HCT116 (cell line): ENCODE data around the gene PCDH9. TPM values are rescaled to one million over a fixed set of nuclear protein-coding genes. Genes with fewer than 3 reads are reported as not detected.
A peak's percentile ranks its signal among the peaks of the same experiment; 100 is the strongest.

Source experiments
- ATAC-seq: fragments of 200-7000 bp; cut with Tn5 transposase; 2 replicates; pipeline ENCODE4 v1.9.1; 2020; ENCODE audit warnings: mild to moderate bottlenecking, moderate library complexity
- BruUV-seq: library from RNA; stranded (reverse); fragments of 400-500 nt; replicated peaks from 2 replicates; lab custom pipeline; 2021; lab: Mats Ljungman, UMichigan
- CTCF ChIA-PET: fragments of 300-600 bp; sonication (Branson Sonifier 250); formaldehyde crosslinking; loops from one replicate; lab custom pipeline; 2021; ENCODE audit warnings: antibody characterized with exemption; lab: Charles Lee
- POLR2A ChIA-PET: fragments of 300-600, 350-600 bp; sonication (Branson Sonifier 250); formaldehyde crosslinking; loops from one replicate; lab custom pipeline; 2021; ENCODE audit warnings: antibody characterized with exemption; lab: Charles Lee
- RAD21 ChIA-PET, 2 experiments: fragments of 300-600 bp; sonication (Branson Sonifier 250); formaldehyde crosslinking; loops; one replicate each; lab custom pipeline; 2023; ENCODE audit warnings: low total read pairs in 2 of 2; ENCODE audit not compliant: uncharacterized antibody in 2 of 2, unreplicated experiment in 2 of 2, low non-redundant PET in 1 of 2; lab: Charles Lee
- DNase-seq: peaks from one replicate; pipeline ENCODE4 v3.0.0-alpha.2; 2010; ENCODE audit warnings: low read depth, low spot score
- H2AFZ ChIP-seq: fragments of 200-600 bp; shearing (Covaris generic), sonication (generic); 2 replicates; pipeline ENCODE4 v1.6.1; 2017; ENCODE audit warnings: low read depth, mixed run types, mixed read lengths, antibody characterized with exemption, low read length; ENCODE audit not compliant: poor library complexity, severe bottlenecking
- H3K27ac ChIP-seq: 2 replicates; pipeline ENCODE4 v1.5.1; 2012; ENCODE audit warnings: low read depth, low read length
- H3K27me3 ChIP-seq: fragments of 200-600 bp; sonication (generic); 2 replicates; pipeline ENCODE4 v1.6.1; 2016; ENCODE audit warnings: mixed run types, low read length, mixed read lengths; ENCODE audit not compliant: insufficient read depth
- H3K36me3 ChIP-seq, 2 experiments: fragments of 200-500 bp in 1 of 2; fragments of 200-600 bp in 1 of 2; sonication (Bioruptor generic) in 1 of 2; sonication (generic) in 1 of 2; 2 replicates each; pipeline versions ENCODE4 v1.5.1 to v1.6.1; 2014 to 2016; ENCODE audit warnings: low read length in 2 of 2, inconsistent platforms in 1 of 2, mixed read lengths in 1 of 2, mixed run types in 1 of 2; ENCODE audit not compliant: insufficient read depth in 2 of 2, control insufficient read depth in 1 of 2
- H3K4me1 ChIP-seq, 2 experiments: fragments of 200-600 bp in 1 of 2; sonication (generic) in 1 of 2; 2 replicates each; pipeline versions ENCODE4 v1.5.1 to v1.6.1; 2012 to 2017; ENCODE audit warnings: low read length in 2 of 2, inconsistent platforms in 1 of 2, mild to moderate bottlenecking in 1 of 2, mixed read lengths in 1 of 2, mixed run types in 1 of 2, moderate library complexity in 1 of 2; ENCODE audit not compliant: insufficient read depth in 2 of 2, control insufficient read depth in 1 of 2
- H3K4me2 ChIP-seq: fragments of 200-600 bp; sonication (generic); 2 replicates; pipeline ENCODE4 v1.6.1; 2017; ENCODE audit warnings: mixed run types, low read length, mixed read lengths
- H3K4me3 ChIP-seq, 2 experiments: fragments of 200-600 bp in 1 of 2; sonication (generic) in 1 of 2; replicated peaks in 1 of 2; 2 replicates each; pipeline ENCODE4 v1.5.1; 2011 to 2016; ENCODE audit warnings: low read length in 2 of 2, control low read depth in 1 of 2, low read depth in 1 of 2, mild to moderate bottlenecking in 1 of 2, mixed read lengths in 1 of 2, mixed run types in 1 of 2
- H3K79me2 ChIP-seq: fragments of 200-600 bp; sonication (generic); 2 replicates; pipeline ENCODE4 v1.6.1; 2017; ENCODE audit warnings: mild to moderate bottlenecking, mixed run types, low read length, moderate library complexity, mixed read lengths; ENCODE audit not compliant: insufficient read depth
- H3K9ac ChIP-seq: fragments of 200-600 bp; sonication (generic); 2 replicates; pipeline ENCODE4 v1.6.1; 2016; ENCODE audit warnings: low read length, mixed read lengths
- H3K9me2 ChIP-seq: fragments of 200-600 bp; sonication (generic), shearing (Covaris generic); 2 replicates; pipeline ENCODE4 v1.6.1; 2017; ENCODE audit warnings: mixed run types, mild to moderate bottlenecking, moderate library complexity; ENCODE audit not compliant: insufficient read depth
- H3K9me3 ChIP-seq, 2 experiments: fragments of 200-500 bp in 1 of 2; fragments of 200-600 bp in 1 of 2; sonication (Bioruptor generic) in 1 of 2; sonication (generic) in 1 of 2; 2 replicates each; pipeline ENCODE4 v1.6.1; 2014 to 2017; ENCODE audit warnings: low read length in 2 of 2, mixed read lengths in 2 of 2, inconsistent platforms in 1 of 2, low read depth in 1 of 2, mild to moderate bottlenecking in 1 of 2, mixed run types in 1 of 2, moderate library complexity in 1 of 2; ENCODE audit not compliant: control insufficient read depth in 1 of 2, insufficient read depth in 1 of 2
- H4K20me1 ChIP-seq: fragments of 200-600 bp; sonication (generic), shearing (Covaris generic); 2 replicates; pipeline ENCODE4 v1.6.1; 2017; ENCODE audit warnings: mixed run types, mild to moderate bottlenecking, moderate library complexity; ENCODE audit not compliant: insufficient read depth
- CBX3 ChIP-seq: IDR thresholded peaks from 2 replicates; pipeline ENCODE4 v1.6.1; 2012; ENCODE audit warnings: low read depth
- CEBPB ChIP-seq: IDR thresholded peaks from 2 replicates; pipeline ENCODE4 v1.6.1; 2012; ENCODE audit warnings: low read depth
- EZH2 ChIP-seq: fragments of 200-600 bp; sonication (generic); IDR thresholded peaks from 2 replicates; pipeline ENCODE4 v1.6.1; 2017; ENCODE audit warnings: antibody characterized with exemption, mixed run types
- EZH2phosphoT487 ChIP-seq: fragments of 200-600 bp; IDR thresholded peaks from 2 replicates; pipeline ENCODE4 v1.6.1; 2018; ENCODE audit warnings: antibody characterized with exemption, borderline replicate concordance
- FOSL1 ChIP-seq: IDR thresholded peaks from 2 replicates; pipeline ENCODE4 v1.6.1; 2012; ENCODE audit warnings: low read depth
- JUND ChIP-seq: IDR thresholded peaks from 2 replicates; pipeline ENCODE4 v1.6.1; 2012
- MAX ChIP-seq: IDR thresholded peaks from 2 replicates; pipeline ENCODE4 v1.6.1; 2012
- REST ChIP-seq: IDR thresholded peaks from 2 replicates; pipeline ENCODE4 v1.6.1; 2012; ENCODE audit warnings: low read depth
- SIN3A ChIP-seq: IDR thresholded peaks from 2 replicates; pipeline ENCODE4 v1.6.1; 2012; ENCODE audit warnings: low read depth
- SP1 ChIP-seq: IDR thresholded peaks from 2 replicates; pipeline ENCODE4 v1.6.1; 2012; ENCODE audit warnings: low read depth
- SRF ChIP-seq: IDR thresholded peaks from 2 replicates; pipeline ENCODE4 v1.6.1; 2012; ENCODE audit warnings: low read depth
- ZFX ChIP-seq: fragments of 450-650 bp; IDR thresholded peaks from 2 replicates; pipeline ENCODE4 v1.6.1; 2017
- ZNF274 ChIP-seq: fragments of 200-500 bp; sonication (Bioruptor generic); IDR thresholded peaks from 2 replicates; pipeline ENCODE4 v1.6.1; 2014; ENCODE audit warnings: mild to moderate bottlenecking, low read depth, low read length, inconsistent platforms
- intact Hi-C: fragments of 100-400 bp; cut with micrococcal nuclease; formaldehyde crosslinking; loops from 2 replicates; pipeline ENCODE4 v1.10.0; 2022
- total RNA-seq: library from RNA; stranded (reverse); gene quantifications from one replicate; pipeline ENCODE4 v1.2.1, GENCODE V29; 2021; ENCODE audit not compliant: unreplicated experiment

The PCDH9 gene
- total RNA-seq, 1 experiment from 2014 or later, result 0.02 TPM

- no TSS peak for BruUV-seq
- TF ChIP-seq CBX3 (no peak), SIN3A (no peak), JUND (no peak), ZFX (no peak), CEBPB (no peak), FOSL1 (no peak), ZNF274 (no peak)
- H2AFZ ChIP-seq, result peak overlapping the region; percentile 99
- CTCF ChIA-PET, result interaction anchor here (1.1 kb wide), 1 partner anchor 40 kb away, joined by 4 read pairs; no protein-coding TSS in a partner anchor
- H3K9me2 ChIP-seq, result no peaks in the 10 kb centered on the region
- no peak overlapping the region for H3K9ac ChIP-seq
- no peaks in the 10 kb centered on the region for H3K79me2 ChIP-seq
- H3K27me3 ChIP-seq, result no peaks in the 10 kb centered on the region
- RAD21 ChIA-PET, result no interaction called here
- no peak overlapping the region for H3K27ac ChIP-seq
- peaks cover 6 to 26% of the 10 kb centered on the region in 2 experiments for H3K4me1 ChIP-seq
- no peaks in the 10 kb centered on the region for H3K9me3 ChIP-seq
- POLR2A ChIA-PET, result no interaction called here
- intact Hi-C loops, result no loop called here
- H3K36me3 ChIP-seq, result no peaks in the 10 kb centered on the region
- DNase-seq, result no peak
- ATAC-seq, result no peak
- no peaks in the 10 kb centered on the region for H4K20me1 ChIP-seq
- peak overlapping the region in 1 of 2 experiments; percentile 44; a peak in 1 of 4 replicates for H3K4me3 ChIP-seq
- H3K4me2 ChIP-seq, result peak overlapping the region; percentile 73
Observed at GRCh38 chr13:66659286-66659685, 570.9 kb downstream of the PCDH9 start.

GRCh38 chr13:66657165-66657881 lies 572.8 kb downstream of the PCDH9 start:
- POLR2A ChIA-PET, result no interaction called here
- peak overlapping the region; percentile 65 for H2AFZ ChIP-seq
- no peaks in the 10 kb centered on the region for H3K36me3 ChIP-seq
- H3K79me2 ChIP-seq, result no peaks in the 10 kb centered on the region
- H3K9ac ChIP-seq, result peak overlapping the region; percentile 2; the same call in 1 of the 2 replicates
- no peaks in the 10 kb centered on the region for H3K27me3 ChIP-seq
- H3K4me3 ChIP-seq, result no peak overlapping the region
- ATAC-seq, result peak; percentile 77
- CTCF ChIA-PET, result no interaction called here
- TF ChIP-seq ZFX (no peak), JUND (peak; percentile 24; the same call in 1 of the 2 replicates), CEBPB (peak; percentile 57), REST (no peak), EZH2phosphoT487 (no peak), SP1 (peak; percentile 25; the same call in 1 of the 2 replicates), EZH2 (no peak), FOSL1 (no peak), MAX (0 out of 2 replicates have a peak, but pooled peaks have one; percentile 20), SRF (no peak), CBX3 (no peak)
- peaks cover 6 to 26% of the 10 kb centered on the region in 2 experiments for H3K4me1 ChIP-seq
- BruUV-seq, result no TSS peak
- DNase-seq, result peak; percentile 70
- RAD21 ChIA-PET, result no interaction called here
- H3K9me2 ChIP-seq, result no peaks in the 10 kb centered on the region
- intact Hi-C loops, result no loop called here
- no peak overlapping the region for H3K27ac ChIP-seq
- H4K20me1 ChIP-seq, result no peaks in the 10 kb centered on the region
- peak overlapping the region; percentile 44 for H3K4me2 ChIP-seq
- no peaks in the 10 kb centered on the region for H3K9me3 ChIP-seq
